SK-MEL-5 (cell line): ENCODE results near the gene BCOR. TPM values are rescaled to one million over a fixed set of nuclear protein-coding genes. Genes with fewer than 3 reads are reported as not detected.

ENCODE experiments used
- DNase-seq: peaks from one replicate; pipeline ENCODE4 v3.0.0-alpha.2; 2016; ENCODE audit warnings: low read depth, low spot score
- in situ Hi-C: cut with HindIII; loops from 2 replicates; pipeline ENCODE4 v1.10.0; 2016; ENCODE audit warnings: low sequenced_read_pairs, high pct_unique_total_duplicates, low pct_unique_long_range_greater_than_20kb
- total RNA-seq: library from RNA; depleted of rRNA; stranded (reverse); fragments of >200 nt; shearing (Covaris generic); gene quantifications from 2 replicates; pipeline ENCODE4 v1.2.3, GENCODE V29; 2014

BCOR gene
- total RNA-seq, 1 experiment from 2014 or later, result 24.3 TPM

DNA sequence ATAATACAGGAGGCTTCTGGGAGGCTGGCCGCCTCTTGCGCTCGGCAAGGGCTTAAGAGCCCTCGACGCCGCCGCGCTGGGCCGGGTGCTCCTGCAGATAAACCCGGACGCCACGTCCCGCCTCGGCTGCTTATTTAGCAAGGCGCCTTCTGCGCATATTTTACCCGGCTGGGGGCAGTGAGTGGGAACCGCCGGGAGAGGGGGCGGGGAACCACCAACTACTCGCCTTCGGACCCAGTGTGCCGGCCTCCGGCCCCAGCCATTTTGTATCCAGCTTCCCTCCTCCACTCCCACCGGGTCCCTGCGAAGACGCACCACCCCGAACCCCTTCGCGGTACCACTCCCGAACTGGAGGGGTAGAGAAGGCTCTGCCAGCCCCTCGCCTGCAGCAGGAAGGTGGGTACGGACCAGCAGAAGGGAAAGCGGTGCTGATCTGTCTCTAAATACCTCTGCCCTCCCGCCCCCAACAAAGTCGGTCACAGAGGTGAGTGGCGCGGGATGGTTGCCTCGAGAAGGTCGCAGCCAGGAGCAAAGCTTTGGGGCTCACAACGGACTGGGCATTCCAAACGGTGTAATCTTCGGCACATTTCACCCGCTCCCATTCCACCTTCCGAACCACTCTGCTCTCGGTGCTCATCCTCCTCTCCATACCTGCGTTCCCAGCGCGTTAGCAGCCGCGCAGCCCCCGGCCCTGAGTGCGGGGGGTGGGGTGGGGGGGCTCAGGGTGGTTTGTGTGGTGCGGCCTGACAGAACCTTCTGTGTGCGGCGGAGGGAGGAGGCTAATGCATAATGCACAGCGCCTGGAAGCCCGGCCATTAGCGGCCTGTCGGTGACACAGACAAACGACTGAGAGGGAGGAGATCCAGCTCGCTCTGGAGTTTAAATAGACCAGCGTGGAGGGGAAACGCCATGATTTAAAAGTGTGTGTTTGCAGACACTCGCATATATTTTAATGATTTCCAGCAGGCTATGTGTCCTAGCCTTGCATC lies 4.9 kb upstream of the BCOR start:
- in situ Hi-C loops, result no loop called here
- no peak for DNase-seq

GRCh38 chrX:40101430-40101802 lies 3.7 kb upstream of the BCOR start:
- no peak for DNase-seq
- in situ Hi-C loops, result no loop called here

- DNase-seq, result no peak
- in situ Hi-C loops, result no loop called here
Measured at GRCh38 chrX:40100537-40101429, 3.0 kb upstream of the BCOR start.

- in situ Hi-C loops, result no loop called here
- no peak for DNase-seq
Measured at GRCh38 chrX:40100141-40100536, 2.4 kb upstream of the BCOR start.

DNA sequence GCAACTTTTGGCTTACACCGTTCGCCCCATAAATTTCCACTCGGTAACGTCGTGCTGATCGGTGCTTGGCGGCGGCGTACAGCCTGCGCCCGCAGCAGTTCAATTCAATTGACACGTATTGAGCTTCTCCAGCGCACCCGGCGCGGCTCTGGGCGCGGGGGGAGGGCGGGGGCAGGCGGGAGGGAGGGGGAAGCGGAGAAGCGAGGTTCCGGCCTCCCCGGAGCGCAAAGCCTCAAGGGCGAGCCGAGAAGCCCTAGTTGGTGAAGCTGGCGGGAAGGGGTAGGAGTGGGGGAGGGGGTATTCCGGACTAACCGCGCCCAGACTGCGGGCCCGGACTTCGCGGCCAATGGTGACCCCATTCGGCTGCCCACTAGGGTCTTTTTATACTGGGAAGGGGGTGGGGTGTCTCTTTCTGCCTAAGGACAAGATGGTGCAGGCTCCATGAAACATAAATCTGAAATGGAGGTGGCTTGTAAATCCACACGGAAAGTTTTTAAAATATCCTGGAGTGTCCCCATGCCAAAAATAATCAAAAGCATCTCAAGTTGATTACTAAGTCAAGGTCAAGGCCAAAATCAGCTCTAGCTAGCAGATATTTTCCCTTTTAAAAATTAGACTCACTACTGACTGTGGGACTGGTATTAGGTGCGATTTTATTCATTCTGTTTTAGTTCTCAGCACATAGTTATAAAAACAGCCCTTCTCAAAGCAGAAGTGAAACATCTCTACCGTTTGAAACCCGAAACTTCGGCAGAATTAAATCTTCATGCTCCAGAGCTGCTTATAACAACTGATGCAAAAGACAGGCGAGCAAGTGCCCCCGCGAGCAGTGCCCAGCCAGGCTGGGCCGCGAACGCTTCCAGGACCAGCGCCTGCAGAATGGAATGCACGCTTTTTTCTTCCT lies 1.5 kb upstream of the BCOR start:
- peak; percentile 33 for DNase-seq
- in situ Hi-C loops, result no loop called here

DNA sequence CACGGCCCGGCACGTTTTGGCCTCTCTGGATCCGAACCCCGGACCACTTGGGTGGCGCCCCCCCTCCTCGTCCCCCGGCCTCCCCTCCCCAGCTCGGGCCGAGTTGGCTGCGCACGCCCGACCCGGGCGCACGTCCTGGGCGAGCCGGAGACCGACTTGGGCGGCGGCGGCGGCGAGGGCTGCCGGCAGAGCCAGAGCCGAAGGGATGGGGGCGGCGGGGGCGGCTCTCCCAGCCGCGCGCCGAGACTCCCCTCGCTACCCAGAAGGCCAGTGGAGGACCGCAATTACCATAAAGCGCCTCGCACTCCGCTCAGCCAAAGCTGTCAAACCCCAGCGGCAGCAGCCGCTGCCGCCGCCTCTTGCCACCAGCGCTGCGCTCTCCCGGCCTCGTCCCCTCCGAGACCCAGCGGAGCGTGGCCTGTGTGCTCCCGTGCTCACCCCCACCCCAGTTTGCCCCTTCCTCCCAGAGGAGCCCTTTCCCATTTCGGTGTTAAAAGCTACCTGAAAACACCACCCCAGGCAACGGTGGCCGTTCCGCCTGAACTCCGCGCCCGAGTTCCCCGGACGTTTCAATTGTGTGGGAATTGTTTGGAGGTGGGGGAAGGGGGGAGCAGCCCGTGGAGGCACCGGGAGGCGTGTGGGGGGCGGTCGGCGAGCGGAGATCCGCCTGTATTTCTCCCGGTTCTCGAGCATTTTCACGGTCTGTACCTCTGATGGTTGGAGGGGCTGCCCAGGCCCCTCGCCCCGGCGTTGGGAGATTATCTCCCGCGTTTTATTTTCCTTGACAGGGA lies 701 bp upstream of the BCOR start:
- peak; percentile 55 for DNase-seq
- in situ Hi-C loops, result no loop called here

DNA sequence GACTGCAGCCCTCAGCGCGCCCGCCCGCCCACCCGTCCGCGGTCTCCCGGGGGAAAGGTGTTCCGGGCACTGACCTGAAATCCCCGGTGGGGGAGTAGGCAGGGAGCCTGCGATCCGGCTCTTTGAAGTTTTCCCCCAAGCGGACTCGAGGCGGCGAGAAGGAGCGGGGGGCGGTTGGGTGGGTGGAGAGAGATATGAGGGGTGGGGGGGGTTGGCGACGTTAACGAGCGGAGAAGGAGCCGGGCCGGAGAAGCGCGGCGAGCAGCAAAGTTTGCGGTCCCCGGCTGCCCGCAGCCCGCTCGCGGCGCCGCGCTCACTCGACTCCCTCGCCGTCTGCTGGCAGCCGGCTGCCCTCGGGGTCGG lies 636 bp downstream of the BCOR start:
- in situ Hi-C loops, result no loop called here
- no peak for DNase-seq

DNA sequence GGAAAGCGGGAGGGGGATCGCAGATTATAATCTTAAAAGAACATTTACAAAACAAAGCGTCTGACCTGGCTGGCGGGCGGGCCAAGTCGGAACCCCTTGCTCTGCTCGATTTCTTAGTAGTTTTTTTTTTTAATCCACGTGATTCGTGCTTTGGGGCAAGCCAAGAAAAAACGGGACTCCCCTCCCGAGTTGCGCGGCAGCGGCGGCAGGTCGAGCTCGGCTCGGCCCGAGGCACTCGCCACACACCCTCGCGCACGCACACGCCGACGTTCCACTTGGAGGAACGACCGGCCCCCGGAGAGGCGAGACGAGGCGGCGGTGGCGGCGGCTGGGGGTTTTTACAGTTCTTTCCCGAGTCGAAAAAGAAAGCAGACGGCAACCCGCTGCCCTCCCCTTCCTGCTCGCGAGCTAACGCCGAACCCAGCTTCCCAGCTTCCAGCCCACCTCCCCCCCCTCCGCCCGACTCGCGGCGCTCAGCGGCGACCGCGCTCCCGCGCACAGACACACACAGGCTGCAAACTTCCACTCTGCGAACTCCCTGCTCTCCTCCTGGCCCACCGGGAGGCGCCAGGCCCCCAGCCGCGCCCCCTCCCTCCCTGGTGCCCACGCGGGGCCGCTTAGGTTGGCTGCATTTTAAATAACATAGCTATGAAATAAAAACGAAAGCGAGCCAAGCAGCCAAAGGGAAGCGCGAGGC lies 1.2 kb downstream of the BCOR start:
- DNase-seq, result no peak
- in situ Hi-C loops, result no loop called here

- no peak for DNase-seq
- in situ Hi-C loops, result no loop called here
Measured at GRCh38 chrX:40095583-40096394, 2.0 kb downstream of the BCOR start.

- in situ Hi-C loops, result no loop called here
- DNase-seq, result no peak
Measured at GRCh38 chrX:40094900-40095582, 2.7 kb downstream of the BCOR start.

- DNase-seq, result no peak
- in situ Hi-C loops, result no loop called here
Measured at GRCh38 chrX:40094041-40094899, 3.5 kb downstream of the BCOR start.

DNA sequence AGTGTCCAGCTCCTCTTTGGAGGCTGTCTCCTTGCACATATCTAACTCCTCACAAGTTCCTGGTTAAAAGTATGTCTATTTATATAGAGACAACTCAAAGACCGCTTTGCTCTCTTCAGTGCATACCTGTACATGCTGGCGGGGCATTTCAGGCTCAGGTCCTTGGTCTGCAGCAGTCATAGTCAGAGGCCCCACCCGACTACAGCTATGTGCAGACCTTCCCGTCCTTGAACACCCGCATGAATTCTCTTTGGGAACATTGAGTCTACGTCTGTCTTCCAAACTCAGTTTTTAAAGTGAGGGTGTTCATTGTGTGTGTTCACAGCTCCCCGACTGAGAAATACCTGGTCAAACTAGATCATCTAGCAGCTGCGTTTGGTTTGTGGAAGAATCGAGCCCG lies 4.2 kb downstream of the BCOR start:
- in situ Hi-C loops, result no loop called here
- DNase-seq, result no peak

GRCh38 chrX:40092808-40093435 lies 4.8 kb downstream of the BCOR start:
- in situ Hi-C loops, result no loop called here
- DNase-seq, result no peak
